RWPE2 (cell line): ENCODE results near the gene CHST7.
A peak's percentile ranks its signal among the peaks of the same experiment; 100 is the strongest.

Experiments
- ATAC-seq: fragments of 200-7000 bp; cut with Tn5 transposase; 3 replicates; pipeline ENCODE4 v1.9.1; 2021; ENCODE audit warnings: low read depth
- DNase-seq: peaks from one replicate; pipeline ENCODE4 v3.0.0-alpha.2; 2020; ENCODE audit warnings: low spot score
- H3K27ac ChIP-seq: fragments of 450-650 bp; 2 replicates; pipeline ENCODE4 v1.5.1; 2017; ENCODE audit warnings: mild to moderate bottlenecking; ENCODE audit not compliant: poor library complexity, severe bottlenecking
- H3K27me3 ChIP-seq: fragments of 250-450 bp; sonication (Bioruptor Pico); 2 replicates; pipeline ENCODE4 v1.5.1; 2021; ENCODE audit warnings: mild to moderate bottlenecking, moderate library complexity; ENCODE audit not compliant: insufficient read depth, poor library complexity, severe bottlenecking
- H3K36me3 ChIP-seq: fragments of 250-450 bp; sonication (Bioruptor Pico); 2 replicates; pipeline ENCODE4 v1.5.1; 2020; ENCODE audit warnings: low read depth, mild to moderate bottlenecking, moderate library complexity
- H3K4me1 ChIP-seq: fragments of 250-450 bp; sonication (Bioruptor Pico); 2 replicates; pipeline ENCODE4 v1.5.1; 2021; ENCODE audit warnings: mild to moderate bottlenecking, moderate library complexity; ENCODE audit not compliant: insufficient read depth, poor library complexity, severe bottlenecking
- H3K4me3 ChIP-seq: fragments of 250-450 bp; sonication (Bioruptor Pico); 2 replicates; pipeline ENCODE4 v1.5.1; 2021; ENCODE audit warnings: mild to moderate bottlenecking, moderate library complexity; ENCODE audit not compliant: severe bottlenecking
- H3K9me3 ChIP-seq: fragments of 250-450 bp; sonication (Bioruptor Pico); 2 replicates; pipeline ENCODE4 v1.5.1; 2021; ENCODE audit warnings: mild to moderate bottlenecking, moderate library complexity; ENCODE audit not compliant: severe bottlenecking
- CTCF ChIP-seq: fragments of 450-650 bp; IDR thresholded peaks from one replicate; pipeline ENCODE4 v1.5.1; 2017; ENCODE audit warnings: mild to moderate bottlenecking, moderate library complexity; ENCODE audit not compliant: poor library complexity, severe bottlenecking

CHST7 gene

GRCh38 chrX:46587158-46587557 lies 13.6 kb downstream of the CHST7 start:
- TF ChIP-seq CTCF: no peak
- H3K27me3 ChIP-seq: no peaks in the 10 kb centered on the region
- no peaks in the 10 kb centered on the region for H3K9me3 ChIP-seq
- no peaks in the 10 kb centered on the region; the same call in 1 of the 2 replicates for H3K36me3 ChIP-seq
- no peak overlapping the region for H3K4me3 ChIP-seq
- ATAC-seq (peak; percentile 59), DNase-seq (peak; percentile 53)
- H3K27ac ChIP-seq: peak overlapping the region; percentile 97
- peaks cover 60% of the 10 kb centered on the region for H3K4me1 ChIP-seq

- peak overlapping the region; percentile 97 for H3K27ac ChIP-seq
- H3K36me3 ChIP-seq: no peaks in the 10 kb centered on the region; the same call in 1 of the 2 replicates
- H3K4me3 ChIP-seq: no peak overlapping the region
- H3K4me1 ChIP-seq: peaks cover 54% of the 10 kb centered on the region
- no peak for ATAC-seq
- no peak for DNase-seq
- H3K9me3 ChIP-seq: no peaks in the 10 kb centered on the region
- no peak for TF ChIP-seq CTCF
- no peaks in the 10 kb centered on the region for H3K27me3 ChIP-seq
Measured at GRCh38 chrX:46587753-46588171, 14.2 kb downstream of the CHST7 start.

- ATAC-seq (peak; percentile 51; the same call in 1 of the 3 replicates), DNase-seq (no peak)
- H3K4me3 ChIP-seq: no peak overlapping the region
- H3K4me1 ChIP-seq: peaks cover 53% of the 10 kb centered on the region
- no peaks in the 10 kb centered on the region; the same call in 1 of the 2 replicates for H3K36me3 ChIP-seq
- no peaks in the 10 kb centered on the region for H3K9me3 ChIP-seq
- H3K27ac ChIP-seq: peak overlapping the region; percentile 97
- H3K27me3 ChIP-seq: no peaks in the 10 kb centered on the region
- no peak for TF ChIP-seq CTCF
Measured at GRCh38 chrX:46588263-46588662, 14.7 kb downstream of the CHST7 start.

GRCh38 chrX:46589977-46590723 lies 16.6 kb downstream of the CHST7 start:
- DNase-seq (no peak), ATAC-seq (peak; percentile 55)
- no peak overlapping the region for H3K4me3 ChIP-seq
- no peaks in the 10 kb centered on the region; the same call in 1 of the 2 replicates for H3K36me3 ChIP-seq
- H3K9me3 ChIP-seq: no peaks in the 10 kb centered on the region
- peak overlapping the region; percentile 97 for H3K27ac ChIP-seq
- H3K4me1 ChIP-seq: peaks cover 40% of the 10 kb centered on the region
- TF ChIP-seq CTCF: no peak
- no peaks in the 10 kb centered on the region for H3K27me3 ChIP-seq

GRCh38 chrX:46595084-46595483 lies 21.5 kb downstream of the CHST7 start:
- Histone ChIP-seq H3K9me3 (no peaks in the 10 kb centered on the region), H3K27ac (no peak overlapping the region), H3K27me3 (no peaks in the 10 kb centered on the region), H3K4me1 (peaks cover 7% of the 10 kb centered on the region), H3K4me3 (no peak overlapping the region), H3K36me3 (no peaks in the 10 kb centered on the region; the same call in 1 of the 2 replicates)
- DNase-seq (no peak), ATAC-seq (no peak)
- no peak for TF ChIP-seq CTCF
